Lower leg skin (tissue), 4 donors: Measurements from ENCODE around the gene LHX3. TPM values are rescaled to one million over a fixed set of nuclear protein-coding genes. Genes with fewer than 3 reads are reported as not detected.

Source experiments
- DNase-seq, 2 donors: peaks; one replicate each; pipeline ENCODE4 v3.0.0-alpha.2; 2019; ENCODE audit warnings: low spot score in 2 of 2
- H3K4me3 ChIP-seq: fragments of 200-600 bp; sonication (generic); 2 replicates; pipeline ENCODE4 v1.5.1; 2017; ENCODE audit warnings: mild to moderate bottlenecking, low read depth; ENCODE audit not compliant: poor library complexity, severe bottlenecking
- CTCF ChIP-seq, 3 donors: fragments of 450-650 bp; IDR thresholded peaks; one replicate each; pipeline ENCODE4 v1.5.1; 2016; ENCODE audit warnings: antibody characterized with exemption in 3 of 3, mild to moderate bottlenecking in 3 of 3, moderate library complexity in 2 of 3
- POLR2A ChIP-seq, 2 donors: fragments of 450-650 bp; IDR thresholded peaks; one replicate each; pipeline ENCODE4 v1.6.1; 2016 to 2017; ENCODE audit warnings: antibody characterized with exemption in 2 of 2, mild to moderate bottlenecking in 1 of 2, moderate library complexity in 1 of 2
- WGBS, 2 donors: methylation state at CpG; one replicate each; pipeline ENCODE4 v1.1.5; 2018; 5-methylcytosine and 5-hydroxymethylcytosine counted together
- intact Hi-C: fragments of 100-400 bp; cut with DNase I; formaldehyde crosslinking; loops from one replicate; pipeline ENCODE4 v1.15.0; 2023; ENCODE audit warnings: low total_unique reads
- total RNA-seq, 4 donors: library from RNA; depleted of rRNA; stranded (reverse); fragments of >200 nt; gene quantifications; one replicate each; pipeline ENCODE4 v1.1.0, GENCODE V29; 2016

LHX3 gene
- total RNA-seq, 4 donors from 2014 or later, result 0.42 TPM; not detected in 3

GRCh38 chr9:136200424-136200823, 4.5 kb downstream of the LHX3 start:
- TF ChIP-seq POLR2A (IDR thresholded peaks at IDR 0.05), result no peak
- no peak for TF ChIP-seq CTCF (IDR thresholded peaks at IDR 0.05)
- intact Hi-C loops, result no loop called here
- DNase-seq, result no peak
- no peak overlapping the region for H3K4me3 ChIP-seq
- 48 to 64% methylated on average over 19 of the region's 19 CpGs for WGBS, 2 donors

DNA sequence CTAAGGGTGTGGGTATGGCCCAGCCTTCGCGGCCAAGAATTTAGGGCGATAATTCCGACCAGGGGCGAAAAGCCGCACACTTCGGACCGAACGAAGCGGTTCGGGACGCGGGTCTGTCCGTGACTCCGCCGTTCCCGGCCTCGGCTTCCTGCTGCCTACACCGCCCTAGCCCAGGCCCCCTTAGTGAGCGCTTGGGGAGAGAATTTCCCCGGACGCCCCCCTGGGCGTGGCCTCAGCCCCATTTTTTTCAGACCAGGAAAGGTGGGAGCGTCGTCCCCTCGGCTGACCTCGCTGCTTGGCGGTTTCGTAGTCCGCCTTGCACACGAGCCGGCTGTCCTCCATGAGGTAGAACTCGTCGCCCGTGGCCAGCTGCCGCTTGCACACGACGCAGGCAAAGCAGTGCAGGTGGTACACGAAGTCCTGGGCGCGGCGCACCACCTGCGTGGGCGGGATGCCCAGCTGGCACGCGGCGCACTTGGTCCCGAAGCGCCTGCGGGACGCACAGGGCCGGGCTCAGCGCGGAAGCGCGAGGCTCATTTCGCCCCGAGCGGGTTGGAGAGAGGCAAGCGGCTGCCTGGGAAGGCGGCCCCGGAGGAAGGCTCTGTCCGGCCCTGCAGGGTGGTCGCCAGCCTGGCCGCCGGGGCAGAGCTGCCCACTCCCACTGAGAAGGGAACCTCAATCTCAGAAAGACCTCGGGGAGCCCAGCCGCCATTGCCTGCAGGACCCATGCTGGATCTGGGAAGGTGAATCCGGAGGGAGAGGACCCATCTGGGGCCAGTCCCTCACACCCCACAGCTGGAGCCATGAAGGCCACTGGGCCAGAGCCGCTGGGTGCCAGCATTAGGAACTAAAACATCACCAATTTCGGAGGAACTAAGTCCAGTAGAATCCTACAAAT, 5.3 kb downstream of the LHX3 start:
- H3K4me3 ChIP-seq, result no peak overlapping the region
- no peak for TF ChIP-seq POLR2A (IDR thresholded peaks at IDR 0.05)
- no peak for TF ChIP-seq CTCF (IDR thresholded peaks at IDR 0.05)
- DNase-seq, result no peak
- 8 to 11% methylated on average over 22 to 62 of the region's 71 CpGs for WGBS, 2 donors
- intact Hi-C loops, result no loop called here

GRCh38 chr9:136198605-136199083, 6.3 kb downstream of the LHX3 start:
- TF ChIP-seq CTCF (IDR thresholded peaks at IDR 0.05), result no peak
- no peak for TF ChIP-seq POLR2A (IDR thresholded peaks at IDR 0.05)
- WGBS, 2 donors, result 0 to 3% methylated on average over 21 to 29 of the region's 62 CpGs
- H3K4me3 ChIP-seq, result no peak overlapping the region
- intact Hi-C loops, result no loop called here
- no peak for DNase-seq

GRCh38 chr9:136197930-136198604, 6.9 kb downstream of the LHX3 start:
- intact Hi-C loops, result no loop called here
- no peak overlapping the region for H3K4me3 ChIP-seq
- WGBS, 2 donors, result 14 to 16% methylated on average over 16 to 18 of the region's 18 CpGs
- TF ChIP-seq CTCF (IDR thresholded peaks at IDR 0.05) (no peak), POLR2A (IDR thresholded peaks at IDR 0.05) (no peak)
- DNase-seq, result no peak

DNA sequence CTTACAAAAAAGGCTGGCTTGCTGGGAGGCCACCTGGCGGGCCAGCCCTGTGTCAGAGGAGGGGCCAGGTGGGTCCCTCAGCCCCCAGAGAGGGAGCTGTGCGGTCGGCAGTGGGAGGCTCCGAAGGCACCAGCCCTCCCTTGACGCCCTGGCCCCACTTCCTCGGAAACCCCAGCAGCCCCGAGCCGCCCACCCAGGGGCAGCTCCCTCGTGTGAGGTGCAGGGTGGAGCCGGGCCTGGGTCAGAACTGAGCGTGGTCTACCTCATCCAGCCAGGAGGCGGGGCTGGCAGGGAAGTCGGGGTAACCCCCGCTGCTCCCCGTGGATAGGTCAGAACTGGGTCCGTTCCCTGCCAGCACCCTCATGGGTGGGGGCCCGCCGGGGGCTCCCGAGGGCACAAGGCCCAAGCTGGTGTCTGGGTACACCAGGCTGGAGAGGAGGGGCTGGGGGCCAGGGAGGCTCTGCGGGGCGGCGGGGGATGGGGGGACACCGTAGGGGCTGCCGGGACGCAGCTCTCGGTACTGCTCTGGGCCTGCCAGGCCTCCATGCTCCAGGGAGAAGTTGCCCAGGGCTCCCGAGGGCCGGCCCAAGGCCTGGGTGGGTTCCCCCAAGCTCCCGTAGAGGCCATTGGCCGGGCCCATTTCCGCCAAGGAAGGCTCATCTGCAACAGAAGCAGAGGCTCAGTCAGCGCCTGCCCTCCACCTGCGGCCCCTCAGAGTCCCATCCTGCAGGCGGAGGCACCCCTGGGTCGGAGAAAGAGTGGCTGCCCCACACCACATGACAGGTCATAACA, 7.6 kb downstream of the LHX3 start:
- no peak for DNase-seq
- WGBS, 2 donors, result 12 to 26% methylated on average over 10 to 12 of the region's 35 CpGs
- H3K4me3 ChIP-seq, result no peak overlapping the region
- intact Hi-C loops, result no loop called here
- TF ChIP-seq POLR2A (IDR thresholded peaks at IDR 0.05), result no peak
- TF ChIP-seq CTCF (IDR thresholded peaks at IDR 0.05), result no peak
